ENCODE data around the gene ZNF639.

The ZNF639 gene

DNA sequence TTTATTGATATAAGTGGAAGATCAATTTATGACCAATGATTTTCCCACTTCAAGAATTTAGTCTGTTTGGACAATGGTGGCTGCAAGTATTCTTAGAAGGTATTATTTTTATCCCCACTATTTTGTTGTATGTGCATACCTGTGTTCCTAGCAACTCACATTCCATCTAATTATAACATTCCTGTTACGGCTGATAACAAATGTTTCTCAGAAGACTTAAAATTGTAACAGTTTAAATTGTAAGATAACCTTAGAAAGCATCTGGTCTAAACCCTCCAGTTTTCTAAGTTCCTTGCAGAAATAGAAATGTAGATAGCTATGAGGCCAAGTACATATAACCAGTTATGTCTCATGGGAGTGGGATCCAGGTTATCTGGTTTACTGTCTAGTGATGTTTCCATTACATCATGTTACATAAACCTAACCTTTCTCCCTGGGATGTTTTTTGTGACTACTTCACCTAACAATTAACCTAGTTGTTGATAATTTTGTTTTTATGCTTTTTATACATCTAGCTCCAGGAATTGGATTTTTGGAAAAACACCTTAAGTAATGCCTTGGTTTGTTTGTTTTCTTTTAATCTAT lies 13.6 kb downstream of the ZNF639 start:
- DNase-seq (ENCODE audit: insufficient read length, low spot score) (no peak), FAIRE-seq (no peak)
- TF ChIP-seq SPI1 (IDR thresholded peaks at IDR 0.05; ENCODE audit: low read depth, low read length) (no peak), PAX5 (IDR thresholded peaks at IDR 0.05; ENCODE audit: insufficient read depth, low read length, severe bottlenecking) (no peak), POLR2AphosphoS5 (IDR thresholded peaks at IDR 0.05; ENCODE audit: low read depth, low read length) (no peak), POLR2A (IDR thresholded peaks at IDR 0.05; ENCODE audit: low read depth, low read length) (no peak), POU2F2 (IDR thresholded peaks at IDR 0.05; ENCODE audit: low read depth, low read length) (no peak)

DNA sequence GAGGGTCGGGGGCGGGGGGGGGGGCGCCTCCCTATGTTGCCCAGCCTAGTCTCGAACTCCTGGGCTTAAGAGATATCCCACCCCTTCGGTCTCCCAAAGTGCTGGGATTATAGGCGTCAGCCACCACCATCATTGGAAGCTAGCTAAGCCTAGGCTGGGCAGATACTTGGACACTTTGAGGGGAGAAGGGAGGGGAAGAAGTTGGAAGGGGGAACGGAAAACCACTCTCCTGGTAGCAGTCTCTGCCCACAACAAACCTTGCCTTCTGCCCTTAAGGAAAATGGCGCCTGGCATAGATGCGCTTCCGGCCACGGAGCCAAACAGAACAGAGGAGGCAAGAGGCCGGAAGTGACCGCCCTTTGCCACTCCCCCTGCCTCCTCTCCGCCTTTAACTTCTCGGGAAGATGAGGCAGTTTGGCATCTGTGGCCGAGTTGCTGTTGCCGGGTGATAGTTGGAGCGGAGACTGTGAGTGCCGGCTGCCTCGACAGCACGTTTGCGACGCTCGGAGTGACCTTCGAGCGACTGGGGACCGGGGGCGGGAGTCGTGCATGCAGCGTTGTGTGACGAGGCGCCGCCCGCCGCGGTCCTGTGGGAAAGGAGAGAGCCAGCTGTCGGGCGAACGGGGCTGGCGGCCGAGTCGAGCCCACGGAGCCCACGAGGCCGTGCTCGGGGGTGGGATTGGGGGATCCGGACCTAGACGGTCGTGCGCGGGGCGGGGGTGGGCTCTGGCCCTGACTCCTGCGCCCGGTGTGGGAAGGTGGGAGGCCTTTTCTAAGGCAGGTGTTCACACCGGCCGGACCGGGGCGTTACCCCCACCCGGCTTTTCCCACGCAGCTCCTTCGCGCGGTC lies 24.7 kb downstream of the ZNF639 start, which contains the start of gene MFN1:
TSS of gene MFN1 (plus strand) at position 365 of the 850 bp plus-strand sequence. CDS start 1,143 bp downstream, outside the sequence.
- FAIRE-seq: no peak
- TF ChIP-seq TAF1 (IDR thresholded peaks at IDR 0.05; ENCODE audit: low read depth, low read length) (peak; percentile 81), POU2F2 (IDR thresholded peaks at IDR 0.05; ENCODE audit: low read depth, low read length) (peak; percentile 75), POLR2A (IDR thresholded peaks at IDR 0.05; ENCODE audit: low read depth, low read length) (peak; percentile 95), SPI1 (IDR thresholded peaks at IDR 0.05; ENCODE audit: low read depth, low read length) (0 out of 2 replicates have a peak, but pooled peaks have one; percentile 24), POLR2AphosphoS5 (IDR thresholded peaks at IDR 0.05; ENCODE audit: low read depth, low read length) (peak; percentile 92), PAX5 (IDR thresholded peaks at IDR 0.05; ENCODE audit: insufficient read depth, low read length, severe bottlenecking) (peak; percentile 90)
- DNase-seq (ENCODE audit: insufficient read length, low spot score): peak; percentile 71

DNA sequence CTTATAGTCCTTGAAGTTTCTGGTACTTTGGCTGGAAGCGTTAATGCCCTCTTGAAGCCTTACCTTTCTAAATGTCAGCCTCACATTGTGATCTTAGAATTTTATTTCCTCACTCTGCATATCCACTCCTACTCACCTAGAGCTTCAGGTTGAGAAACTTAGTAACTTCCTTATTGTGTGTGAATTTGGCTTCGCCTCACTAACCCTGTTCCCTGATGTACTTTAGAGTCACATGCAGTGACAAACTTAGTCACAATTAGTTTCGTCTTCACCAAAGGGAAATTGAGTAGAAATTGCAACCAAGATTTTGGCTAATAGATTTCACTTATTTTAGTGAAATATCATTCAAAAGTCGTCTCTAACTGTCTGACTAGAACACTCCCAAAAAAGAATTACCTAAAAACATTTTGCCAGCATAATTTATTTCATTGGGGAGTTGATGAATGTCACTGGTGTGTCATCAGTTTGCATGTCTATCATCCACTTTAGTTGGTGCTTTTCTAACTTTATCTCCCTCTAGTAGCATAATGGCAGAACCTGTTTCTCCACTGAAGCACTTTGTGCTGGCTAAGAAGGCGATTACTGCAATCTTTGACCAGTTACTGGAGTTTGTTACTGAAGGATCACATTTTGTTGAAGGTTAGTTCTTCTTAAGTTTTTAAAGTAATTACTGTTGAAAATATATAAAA lies 25.6 kb downstream of the ZNF639 start:
- peak; percentile 97 for FAIRE-seq
- TF ChIP-seq POLR2A (IDR thresholded peaks at IDR 0.05; ENCODE audit: low read depth, low read length) (peak; percentile 44; the same call in 1 of the 2 replicates), POLR2AphosphoS5 (IDR thresholded peaks at IDR 0.05; ENCODE audit: low read depth, low read length) (peak; percentile 39; the same call in 1 of the 2 replicates), POU2F2 (IDR thresholded peaks at IDR 0.05; ENCODE audit: low read depth, low read length) (no peak), PAX5 (IDR thresholded peaks at IDR 0.05; ENCODE audit: insufficient read depth, low read length, severe bottlenecking) (peak; percentile 87), TAF1 (IDR thresholded peaks at IDR 0.05; ENCODE audit: low read depth, low read length) (no peak; the same call in 1 of the 2 replicates), SPI1 (IDR thresholded peaks at IDR 0.05; ENCODE audit: low read depth, low read length) (no peak)
- DNase-seq (ENCODE audit: insufficient read length, low spot score): no peak

DNA sequence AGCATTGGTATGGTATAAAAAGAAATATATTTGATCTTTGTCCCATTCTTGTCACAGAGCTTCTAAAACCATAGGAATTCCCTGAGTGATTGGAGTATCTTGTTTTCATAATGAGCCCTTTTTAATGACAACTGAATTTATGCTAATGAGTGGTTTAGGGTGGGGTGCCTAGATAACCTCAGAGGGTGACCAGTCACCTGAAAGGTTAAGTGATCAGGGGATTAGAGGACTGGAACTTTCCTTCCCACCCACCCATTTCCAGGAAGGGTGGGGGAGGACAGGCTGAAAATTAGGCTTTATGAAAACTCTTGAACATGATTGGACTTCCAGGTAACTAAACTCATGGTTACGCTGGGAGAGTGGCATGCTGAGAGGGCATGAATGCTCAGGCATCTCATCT lies 33.2 kb downstream of the ZNF639 start:
- no peak for FAIRE-seq
- TF ChIP-seq TAF1 (IDR thresholded peaks at IDR 0.05; ENCODE audit: low read depth, low read length) (no peak), SPI1 (IDR thresholded peaks at IDR 0.05; ENCODE audit: low read depth, low read length) (no peak), POU2F2 (IDR thresholded peaks at IDR 0.05; ENCODE audit: low read depth, low read length) (no peak), POLR2AphosphoS5 (IDR thresholded peaks at IDR 0.05; ENCODE audit: low read depth, low read length) (no peak), PAX5 (IDR thresholded peaks at IDR 0.05; ENCODE audit: insufficient read depth, low read length, severe bottlenecking) (no peak), POLR2A (IDR thresholded peaks at IDR 0.05; ENCODE audit: low read depth, low read length) (no peak)
- DNase-seq (ENCODE audit: insufficient read length, low spot score): no peak

DNA sequence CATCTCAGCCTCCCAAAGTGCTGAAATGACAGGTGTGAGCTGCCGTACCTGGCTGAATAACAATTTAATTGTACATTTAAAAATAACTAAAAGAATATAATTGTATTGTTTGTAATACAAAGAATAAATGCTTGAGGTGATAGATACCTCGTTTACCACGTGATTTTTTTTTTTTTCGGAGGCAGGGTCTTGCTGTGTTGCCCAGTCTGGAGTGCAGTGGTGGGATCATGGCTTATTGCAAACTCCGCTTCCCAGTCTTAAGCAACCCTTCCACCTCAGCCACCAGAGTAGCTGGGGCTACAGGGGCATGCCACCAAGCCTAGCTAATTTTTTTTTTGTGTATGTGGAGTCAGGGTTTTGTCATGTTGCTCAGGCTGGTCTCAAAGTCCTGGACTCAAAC lies 40.5 kb downstream of the ZNF639 start:
- FAIRE-seq (no peak), DNase-seq (ENCODE audit: insufficient read length, low spot score) (no peak)
- TF ChIP-seq POLR2AphosphoS5 (IDR thresholded peaks at IDR 0.05; ENCODE audit: low read depth, low read length) (no peak), SPI1 (IDR thresholded peaks at IDR 0.05; ENCODE audit: low read depth, low read length) (no peak), TAF1 (IDR thresholded peaks at IDR 0.05; ENCODE audit: low read depth, low read length) (no peak), POU2F2 (IDR thresholded peaks at IDR 0.05; ENCODE audit: low read depth, low read length) (no peak), PAX5 (IDR thresholded peaks at IDR 0.05; ENCODE audit: insufficient read depth, low read length, severe bottlenecking) (no peak), POLR2A (IDR thresholded peaks at IDR 0.05; ENCODE audit: low read depth, low read length) (no peak)

DNA sequence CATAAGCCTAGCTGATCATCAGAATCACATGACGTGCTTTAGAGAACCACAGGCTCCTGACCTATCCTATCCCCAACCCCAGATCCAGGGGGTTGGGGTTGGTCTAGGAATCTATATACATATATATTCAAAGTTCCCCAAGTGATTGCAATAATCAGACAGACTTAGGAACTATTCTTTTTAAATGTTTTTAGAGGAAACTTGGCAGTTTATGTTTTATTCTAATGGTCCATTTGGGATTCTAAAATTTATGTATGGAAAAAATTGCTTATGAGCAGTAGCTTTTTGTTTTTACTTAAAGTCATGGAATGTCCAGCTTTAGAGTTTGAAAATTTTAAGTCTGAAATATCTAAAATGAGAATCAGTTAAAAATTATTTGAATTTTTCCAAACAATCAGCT lies 46.8 kb downstream of the ZNF639 start:
- TF ChIP-seq POLR2AphosphoS5 (IDR thresholded peaks at IDR 0.05; ENCODE audit: low read depth, low read length) (no peak), TAF1 (IDR thresholded peaks at IDR 0.05; ENCODE audit: low read depth, low read length) (no peak), PAX5 (IDR thresholded peaks at IDR 0.05; ENCODE audit: insufficient read depth, low read length, severe bottlenecking) (no peak), POU2F2 (IDR thresholded peaks at IDR 0.05; ENCODE audit: low read depth, low read length) (no peak), SPI1 (IDR thresholded peaks at IDR 0.05; ENCODE audit: low read depth, low read length) (no peak), POLR2A (IDR thresholded peaks at IDR 0.05; ENCODE audit: low read depth, low read length) (no peak)
- no peak for FAIRE-seq
- no peak for DNase-seq (ENCODE audit: insufficient read length, low spot score)

DNA sequence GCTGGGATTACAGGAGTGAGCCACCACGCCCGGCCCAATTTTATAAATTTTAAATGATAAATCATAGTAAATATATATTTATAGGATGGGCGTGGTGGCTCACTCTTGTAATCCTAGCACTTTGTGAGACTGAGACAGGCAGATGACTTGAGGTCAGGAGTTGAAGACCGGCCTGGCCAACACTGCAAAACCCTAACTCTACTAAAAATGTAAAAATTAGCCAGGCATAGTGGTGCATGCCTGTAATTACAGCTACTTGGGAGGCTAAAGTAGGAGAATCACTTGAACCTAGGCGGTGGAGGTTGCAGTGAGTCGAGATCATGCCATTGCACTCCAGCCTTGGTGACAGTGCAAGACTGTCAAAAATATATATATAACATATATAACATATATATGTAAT lies 51.1 kb downstream of the ZNF639 start:
- no peak for FAIRE-seq
- no peak for DNase-seq (ENCODE audit: insufficient read length, low spot score)
- no peak for TF ChIP-seq POLR2AphosphoS5 (IDR thresholded peaks at IDR 0.05; ENCODE audit: low read depth, low read length)
- no peak for TF ChIP-seq POU2F2 (IDR thresholded peaks at IDR 0.05; ENCODE audit: low read depth, low read length)
- TF ChIP-seq PAX5 (IDR thresholded peaks at IDR 0.05; ENCODE audit: insufficient read depth, low read length, severe bottlenecking): no peak
- TF ChIP-seq POLR2A (IDR thresholded peaks at IDR 0.05; ENCODE audit: low read depth, low read length): no peak
- TF ChIP-seq TAF1 (IDR thresholded peaks at IDR 0.05; ENCODE audit: low read depth, low read length): no peak
- TF ChIP-seq SPI1 (IDR thresholded peaks at IDR 0.05; ENCODE audit: low read depth, low read length): no peak

DNA sequence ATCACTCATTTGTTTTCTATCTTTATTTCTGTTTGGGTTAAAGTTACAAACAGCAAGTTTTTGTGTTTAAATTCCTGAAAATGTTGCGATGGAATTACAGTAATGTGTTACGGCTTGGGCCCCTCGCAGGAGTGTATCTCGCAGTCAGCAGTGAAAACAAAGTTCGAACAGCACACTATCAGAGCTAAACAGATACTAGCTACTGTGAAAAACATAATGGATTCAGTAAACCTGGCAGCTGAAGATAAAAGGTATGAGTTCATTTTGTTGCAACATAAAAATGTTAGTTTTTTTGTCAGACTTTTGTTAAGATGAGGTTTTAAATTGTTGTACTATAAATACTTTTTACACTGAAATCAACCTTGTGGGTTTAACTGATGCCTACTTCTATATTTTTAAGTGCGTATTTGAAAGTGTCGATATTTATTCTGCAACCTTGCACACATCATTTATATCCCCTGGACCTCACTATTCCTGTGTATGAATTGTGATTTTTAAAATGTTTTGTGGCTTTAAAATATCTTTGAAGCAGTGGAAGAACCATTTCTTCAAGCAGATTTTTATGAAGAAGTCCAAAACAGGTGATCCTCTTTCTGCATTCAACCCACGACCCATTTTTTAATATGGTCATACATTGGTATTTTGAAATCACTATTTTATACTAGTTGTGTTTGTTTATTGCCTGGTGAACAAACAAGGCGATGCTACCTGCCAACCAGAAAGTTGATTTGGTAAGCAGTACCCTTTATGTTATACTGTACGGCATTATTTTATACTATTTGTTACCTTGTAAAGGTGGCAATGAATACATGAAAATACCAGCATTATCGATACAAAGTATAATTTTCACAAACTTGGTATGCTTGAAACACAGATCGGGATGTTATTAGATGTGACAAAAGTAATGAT lies 52.5 kb downstream of the ZNF639 start:
- DNase-seq (ENCODE audit: insufficient read length, low spot score) (no peak), FAIRE-seq (peak; percentile 66)
- TF ChIP-seq POLR2AphosphoS5 (IDR thresholded peaks at IDR 0.05; ENCODE audit: low read depth, low read length) (no peak), SPI1 (IDR thresholded peaks at IDR 0.05; ENCODE audit: low read depth, low read length) (no peak), PAX5 (IDR thresholded peaks at IDR 0.05; ENCODE audit: insufficient read depth, low read length, severe bottlenecking) (no peak), POU2F2 (IDR thresholded peaks at IDR 0.05; ENCODE audit: low read depth, low read length) (no peak), TAF1 (IDR thresholded peaks at IDR 0.05; ENCODE audit: low read depth, low read length) (no peak), POLR2A (IDR thresholded peaks at IDR 0.05; ENCODE audit: low read depth, low read length) (no peak)
